Astrocyte of the hippocampus (primary cell): ENCODE measurements around the gene ZNF804A.
"Not testable (repeated sequence)": the region's sequence is repeated elsewhere in the genome, so short reads cannot be mapped to it uniquely, and the experiment has no call there.

Experiments used
- DNase-seq: peaks from one replicate; pipeline ENCODE4 v3.0.0; 2011; ENCODE audit warnings: low read depth, low spot score

Gene ZNF804A

GRCh38 chr2:184721881-184722280 lies 123.6 kb downstream of the ZNF804A start:
- DNase-seq = no peak

- no peak for DNase-seq
Measured at GRCh38 chr2:184727813-184728212, 129.5 kb downstream of the ZNF804A start.

DNA sequence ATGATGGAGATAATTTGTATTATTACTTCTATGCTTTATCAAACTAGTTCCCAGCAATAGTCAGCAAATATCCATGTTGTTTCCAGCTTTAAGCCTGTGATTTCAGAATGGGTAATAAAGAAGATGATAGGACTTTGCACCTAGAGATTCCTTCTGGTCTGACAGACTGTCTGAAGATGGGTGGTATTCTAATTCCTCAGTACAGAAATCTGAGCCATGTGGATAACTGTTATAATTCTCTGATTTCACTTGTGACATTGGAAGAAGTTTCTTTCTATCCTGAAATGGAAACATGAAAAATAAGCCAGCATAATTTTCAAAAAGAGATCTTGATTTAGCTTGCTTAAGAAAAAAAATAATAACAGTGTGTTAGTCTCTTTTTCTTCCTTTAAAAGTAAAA lies 130.1 kb downstream of the ZNF804A start:
- DNase-seq = no peak

GRCh38 chr2:184729581-184729980 lies 131.3 kb downstream of the ZNF804A start:
- no peak for DNase-seq

GRCh38 chr2:184730288-184730687 lies 132.0 kb downstream of the ZNF804A start:
- DNase-seq = no peak

DNA sequence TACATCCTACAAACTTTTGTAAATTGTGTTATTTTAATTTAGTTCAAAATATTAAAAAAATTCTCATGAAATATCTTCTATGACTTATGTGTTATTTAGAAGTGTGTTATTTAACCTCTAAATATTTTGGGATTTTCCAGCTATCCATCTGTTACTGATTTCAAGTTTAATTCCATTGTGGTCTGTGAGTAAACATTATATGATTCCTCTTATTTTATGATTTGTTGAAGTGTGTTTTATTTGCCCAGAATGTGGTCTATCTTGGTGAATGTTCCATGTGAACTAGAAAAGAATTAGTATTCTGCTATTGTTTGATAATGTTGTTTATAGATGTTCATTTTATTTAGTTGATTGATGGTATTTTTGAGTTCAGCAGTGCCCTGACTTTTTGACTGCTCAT lies 136.0 kb downstream of the ZNF804A start:
- no peak for DNase-seq

DNA sequence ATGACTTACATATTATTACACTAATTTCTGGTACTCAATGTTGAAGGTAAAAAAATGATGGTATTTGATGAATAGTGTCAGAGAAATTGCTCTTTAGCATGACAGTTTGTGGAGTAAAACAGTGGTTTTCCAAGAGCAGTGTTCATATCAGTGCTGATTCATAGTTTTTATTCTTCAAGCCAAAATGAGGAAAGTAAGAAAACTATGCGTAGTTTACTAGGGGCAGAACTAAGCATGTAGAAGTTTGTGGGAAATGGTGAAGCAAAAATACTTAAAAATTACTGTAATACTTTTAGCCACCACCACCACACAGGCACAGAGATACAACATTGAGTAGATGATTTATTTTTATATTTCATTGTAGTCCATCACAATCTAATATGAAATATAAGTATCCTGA lies 137.3 kb downstream of the ZNF804A start:
- DNase-seq = no peak

DNA sequence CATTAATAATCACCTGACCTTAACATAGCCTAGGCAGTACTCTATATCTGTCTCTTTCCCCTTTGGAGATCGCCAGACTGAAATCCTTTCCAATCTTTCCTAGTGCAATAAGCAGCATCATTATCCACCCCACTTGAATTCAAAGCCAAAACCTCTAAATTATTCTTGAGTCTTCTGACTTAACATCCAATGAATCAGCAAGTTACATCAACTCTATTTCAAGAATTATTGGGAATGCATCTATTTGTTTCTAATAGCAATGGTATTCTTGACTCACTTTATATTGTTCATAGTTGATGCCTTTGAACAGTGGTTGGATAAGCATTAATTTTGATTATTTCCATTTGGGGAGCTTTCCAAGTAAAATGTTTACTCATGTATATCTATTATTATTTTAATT lies 144.8 kb downstream of the ZNF804A start:
- DNase-seq = no peak

GRCh38 chr2:184756161-184756560 lies 157.8 kb downstream of the ZNF804A start:
- no peak for DNase-seq

- no peak for DNase-seq
Measured at GRCh38 chr2:184756885-184757284, 158.6 kb downstream of the ZNF804A start.

GRCh38 chr2:184759557-184760255 lies 161.4 kb downstream of the ZNF804A start:
- not testable (repeated sequence) for DNase-seq

DNA sequence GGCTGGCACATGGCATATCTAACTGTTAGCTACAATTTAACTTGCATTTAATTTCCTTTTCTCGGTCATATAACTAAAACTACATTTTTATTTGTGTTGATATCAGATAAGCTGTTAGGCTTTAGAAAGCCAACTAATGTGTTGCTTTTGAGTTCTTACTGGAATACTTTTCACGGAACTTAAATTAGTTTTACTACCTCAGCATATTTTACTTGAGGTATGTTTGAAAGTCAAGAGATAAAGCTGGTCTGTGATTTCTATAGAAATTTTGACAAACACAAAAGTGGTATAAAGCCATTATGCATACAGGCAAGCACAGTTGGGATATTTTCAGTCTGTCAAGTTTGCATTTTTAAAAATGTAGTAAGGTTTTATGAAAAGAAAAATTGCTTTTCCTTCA lies 162.6 kb downstream of the ZNF804A start:
- no peak for DNase-seq

GRCh38 chr2:184765112-184765895 lies 167.0 kb downstream of the ZNF804A start:
- DNase-seq = no peak

GRCh38 chr2:184767059-184767458 lies 168.7 kb downstream of the ZNF804A start:
- no peak for DNase-seq

GRCh38 chr2:184769023-184769422 lies 170.7 kb downstream of the ZNF804A start:
- DNase-seq = peak; percentile 11

DNA sequence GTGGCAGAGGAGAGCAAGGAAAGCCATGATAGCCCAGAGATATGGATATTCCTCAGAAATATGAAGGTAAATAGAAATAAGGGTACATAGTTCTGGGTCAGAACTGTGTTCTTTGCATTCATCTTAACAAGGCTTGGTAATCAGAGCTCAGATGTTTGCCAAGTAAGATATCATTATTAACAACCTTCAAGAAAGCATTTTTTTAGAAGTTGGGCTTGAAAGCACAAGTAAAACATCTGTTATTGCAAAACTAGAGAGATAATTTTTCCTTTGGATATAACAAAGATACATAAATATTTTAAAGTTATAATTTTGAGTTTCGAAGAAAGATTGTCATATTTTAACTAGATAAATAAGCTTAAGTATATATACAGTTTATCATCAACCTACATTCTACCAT lies 171.4 kb downstream of the ZNF804A start:
- DNase-seq = no peak

DNA sequence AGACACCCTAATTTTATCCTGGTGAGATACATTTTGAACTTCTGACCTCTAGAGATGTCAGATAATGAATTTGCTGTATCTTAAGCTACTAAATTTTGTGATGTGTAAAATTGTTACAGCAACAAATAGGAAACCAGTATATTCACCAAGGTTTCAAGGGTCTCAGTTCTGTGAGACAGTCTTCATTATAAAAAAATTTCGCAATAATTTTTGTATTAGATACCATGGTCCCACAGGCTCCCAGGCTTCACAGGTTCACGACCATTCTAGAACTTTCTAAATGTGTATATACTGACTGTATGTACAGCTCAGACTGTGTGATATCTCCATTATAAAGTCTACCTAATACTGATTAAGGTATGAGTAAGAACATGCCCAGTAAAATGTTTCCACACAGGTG lies 181.4 kb downstream of the ZNF804A start:
- DNase-seq = no peak

- no peak for DNase-seq
Measured at GRCh38 chr2:184780384-184780783, 182.1 kb downstream of the ZNF804A start.

DNA sequence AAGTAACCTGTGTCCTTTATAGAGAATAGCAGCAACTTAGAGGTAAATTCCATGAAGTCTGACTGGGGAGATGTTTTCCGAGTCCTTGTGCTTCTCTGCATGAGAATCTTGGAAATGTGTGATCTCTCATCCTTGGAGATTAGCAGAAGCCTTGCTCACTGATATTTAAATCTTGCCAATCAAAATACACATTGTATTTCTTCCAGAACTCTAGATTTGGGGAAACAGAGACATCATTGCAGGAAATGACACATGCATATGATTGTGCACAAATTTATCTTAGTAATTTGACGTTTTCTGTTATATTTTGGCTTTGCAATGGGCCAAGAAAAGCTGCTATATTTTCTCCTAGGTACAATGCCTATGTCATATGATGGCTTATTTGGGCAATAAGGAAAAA lies 182.6 kb downstream of the ZNF804A start:
- no peak for DNase-seq

- DNase-seq = no peak
Measured at GRCh38 chr2:184783576-184783975, 185.2 kb downstream of the ZNF804A start.

DNA sequence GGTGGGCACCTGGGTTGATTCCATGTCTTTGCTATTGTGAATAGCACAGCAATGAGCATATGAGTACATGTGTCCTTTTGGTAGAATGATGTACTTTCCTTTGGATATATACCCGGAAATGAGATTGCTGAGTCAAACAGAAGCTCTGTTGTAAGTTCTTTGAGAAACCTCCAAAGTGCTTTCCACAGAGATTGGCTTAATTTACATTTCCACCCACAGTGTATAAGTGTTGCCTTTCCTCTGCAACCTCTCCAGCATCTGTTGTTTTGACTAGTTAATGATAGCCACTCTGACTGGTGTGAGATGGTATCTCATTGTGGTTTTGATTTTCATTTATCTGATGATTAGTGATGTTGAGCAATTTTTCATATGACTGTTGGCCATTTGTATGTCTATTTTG lies 194.8 kb downstream of the ZNF804A start:
- DNase-seq = no peak

- DNase-seq = no peak
Measured at GRCh38 chr2:184799379-184799778, 201.1 kb downstream of the ZNF804A start.

- no peak for DNase-seq
Measured at GRCh38 chr2:184814421-184814820, 216.1 kb downstream of the ZNF804A start.
